GM10847 (cell line): ENCODE measurements around the gene NPW.

Experiments used
- POLR2A ChIP-seq: IDR thresholded peaks from 2 replicates; pipeline ENCODE4 v1.6.1; 2011; ENCODE audit not compliant: insufficient read length; ENCODE audit errors: extremely low read depth

Gene NPW

DNA sequence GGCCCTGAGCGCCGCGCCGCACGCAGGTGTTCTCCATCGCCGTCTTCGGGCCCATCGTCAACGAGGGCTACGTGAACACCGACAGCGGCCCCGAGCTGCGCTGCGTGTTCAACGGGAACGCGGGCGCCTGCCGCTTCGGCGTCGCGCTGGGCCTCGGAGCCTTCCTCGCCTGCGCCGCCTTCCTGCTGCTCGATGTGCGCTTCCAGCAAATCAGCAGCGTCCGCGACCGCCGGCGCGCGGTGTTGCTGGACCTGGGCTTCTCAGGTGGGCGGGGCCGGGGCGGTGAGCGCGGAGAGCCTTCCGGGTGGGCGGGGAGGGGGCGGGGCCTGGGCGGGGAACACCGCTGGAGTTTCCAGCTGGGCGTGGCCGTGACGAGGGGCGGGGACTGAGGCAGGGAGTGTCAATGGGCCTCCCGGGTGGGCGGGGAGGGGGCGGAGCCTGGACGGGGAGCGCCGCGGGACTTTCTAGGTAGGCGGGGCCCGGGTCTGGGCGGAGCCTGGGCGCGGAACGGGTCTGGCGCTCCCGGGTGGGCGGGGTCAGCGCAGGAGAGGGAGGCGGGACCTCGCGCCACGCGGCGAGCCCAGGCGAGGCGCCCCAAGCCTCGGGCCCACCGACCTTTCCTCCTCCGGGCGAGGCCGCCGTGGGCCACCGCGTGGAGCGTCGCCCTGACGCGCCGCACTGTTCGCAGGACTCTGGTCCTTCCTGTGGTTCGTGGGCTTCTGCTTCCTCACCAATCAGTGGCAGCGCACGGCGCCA lies 27.5 kb upstream of the NPW start:
- TF ChIP-seq POLR2A, result peak; percentile 43

DNA sequence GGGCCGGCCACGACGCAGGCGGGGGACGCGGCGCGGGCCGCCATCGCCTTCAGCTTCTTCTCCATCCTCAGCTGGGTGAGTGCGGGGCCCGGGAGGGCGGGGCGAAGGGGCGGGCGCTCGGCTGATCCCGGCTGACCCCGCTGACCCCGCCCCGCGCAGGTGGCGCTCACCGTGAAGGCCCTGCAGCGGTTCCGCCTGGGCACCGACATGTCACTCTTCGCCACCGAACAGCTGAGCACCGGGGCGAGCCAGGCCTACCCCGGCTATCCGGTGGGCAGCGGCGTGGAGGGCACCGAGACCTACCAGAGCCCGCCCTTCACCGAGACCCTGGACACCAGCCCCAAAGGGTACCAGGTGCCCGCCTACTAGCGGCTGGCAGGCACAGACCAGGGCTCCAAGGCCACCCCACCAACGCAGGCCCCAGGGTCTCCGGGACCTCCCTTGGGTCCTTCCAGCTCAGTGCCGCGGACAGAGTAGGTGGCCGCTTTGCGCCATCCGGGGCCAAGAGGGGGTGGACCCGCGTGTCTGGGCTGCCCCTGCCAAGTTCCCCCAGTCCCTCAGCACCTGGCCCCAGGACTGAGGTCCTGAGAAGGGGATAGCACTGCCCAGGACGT lies 26.8 kb upstream of the NPW start:
- no peak for TF ChIP-seq POLR2A

DNA sequence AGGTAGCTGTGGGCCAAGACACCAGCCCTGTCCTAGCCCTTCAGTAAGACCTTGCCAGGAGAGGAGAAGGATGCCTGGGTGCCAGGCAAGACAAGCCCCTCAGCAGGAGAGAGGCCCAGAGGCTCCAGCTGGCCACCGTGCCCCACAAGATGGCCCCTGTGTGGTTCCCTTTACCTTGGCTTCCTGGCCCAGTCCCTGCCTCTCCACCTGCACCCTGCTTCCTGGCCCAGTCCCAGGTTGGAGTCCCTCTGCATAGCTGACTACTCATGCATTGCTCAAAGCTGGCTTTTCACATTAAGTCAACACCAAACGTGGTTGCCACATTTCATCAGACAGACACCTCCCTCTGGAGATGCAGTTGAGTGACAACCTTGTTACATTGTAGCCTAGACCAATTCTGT lies 25.9 kb upstream of the NPW start:
- TF ChIP-seq POLR2A, result no peak

DNA sequence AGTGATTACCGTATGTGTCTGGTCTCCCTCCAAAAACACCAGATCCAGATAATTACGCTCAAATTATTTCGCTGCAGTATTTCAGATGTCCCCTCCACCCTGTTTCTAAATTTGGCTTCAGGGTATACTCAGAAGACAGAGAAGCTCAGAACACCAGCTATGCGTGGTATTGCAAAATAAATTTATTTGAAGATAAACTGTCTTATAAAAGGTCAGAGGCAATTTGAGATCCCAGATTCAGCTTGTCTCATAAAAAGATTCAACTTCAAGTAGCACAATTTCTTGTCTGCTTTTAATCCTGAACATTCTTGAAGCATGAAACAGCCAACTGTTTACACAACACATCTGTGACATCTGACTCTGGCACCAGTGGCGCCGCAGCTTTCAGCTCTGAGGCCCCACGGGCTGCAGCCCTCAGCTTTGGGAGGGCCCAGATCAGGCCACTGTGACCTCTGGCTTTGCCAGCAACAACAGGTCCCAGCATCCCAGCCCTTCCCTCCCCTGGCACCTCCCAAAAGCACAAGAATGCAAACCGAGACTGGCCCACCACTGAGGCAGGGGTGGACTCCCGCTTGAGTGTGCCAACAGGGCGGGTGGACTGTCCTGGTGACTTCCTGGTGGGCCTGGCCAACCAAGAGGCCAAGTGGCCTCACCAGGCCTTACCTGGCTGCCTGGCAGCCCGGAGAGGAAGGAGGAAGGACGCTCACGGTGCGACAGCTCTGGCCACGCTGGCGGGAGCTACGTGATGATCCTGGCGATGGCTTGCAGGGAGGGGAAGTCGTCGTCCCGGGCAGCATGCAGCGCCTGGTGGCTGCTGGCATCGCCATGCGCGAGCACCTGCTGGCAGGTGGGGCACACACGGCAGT lies 21.9 kb upstream of the NPW start:
- no peak for TF ChIP-seq POLR2A

DNA sequence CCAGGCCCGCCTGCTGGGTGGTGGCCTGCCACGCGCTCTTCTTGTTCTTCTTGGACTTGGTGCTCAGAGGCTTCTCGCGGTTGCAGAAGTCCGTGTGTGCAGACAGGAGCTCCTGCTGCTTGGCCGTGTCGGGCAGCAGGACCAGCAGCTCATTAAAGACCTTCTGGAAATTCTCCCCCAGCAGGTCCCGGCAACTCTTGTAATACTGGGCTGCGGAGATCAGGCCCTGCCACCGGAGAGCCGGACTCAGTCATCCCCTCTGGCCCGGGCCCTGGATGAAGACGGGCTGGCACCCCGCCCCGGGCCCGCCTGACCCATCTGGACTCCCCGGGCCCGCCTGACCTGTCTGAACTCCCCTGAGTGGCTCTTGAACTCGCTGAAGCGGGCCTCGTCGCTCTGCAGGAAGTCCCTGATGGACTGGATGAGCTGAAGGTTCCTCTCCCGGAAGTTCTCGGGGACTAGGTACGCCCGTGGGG lies 21.2 kb upstream of the NPW start:
- TF ChIP-seq POLR2A, result no peak

DNA sequence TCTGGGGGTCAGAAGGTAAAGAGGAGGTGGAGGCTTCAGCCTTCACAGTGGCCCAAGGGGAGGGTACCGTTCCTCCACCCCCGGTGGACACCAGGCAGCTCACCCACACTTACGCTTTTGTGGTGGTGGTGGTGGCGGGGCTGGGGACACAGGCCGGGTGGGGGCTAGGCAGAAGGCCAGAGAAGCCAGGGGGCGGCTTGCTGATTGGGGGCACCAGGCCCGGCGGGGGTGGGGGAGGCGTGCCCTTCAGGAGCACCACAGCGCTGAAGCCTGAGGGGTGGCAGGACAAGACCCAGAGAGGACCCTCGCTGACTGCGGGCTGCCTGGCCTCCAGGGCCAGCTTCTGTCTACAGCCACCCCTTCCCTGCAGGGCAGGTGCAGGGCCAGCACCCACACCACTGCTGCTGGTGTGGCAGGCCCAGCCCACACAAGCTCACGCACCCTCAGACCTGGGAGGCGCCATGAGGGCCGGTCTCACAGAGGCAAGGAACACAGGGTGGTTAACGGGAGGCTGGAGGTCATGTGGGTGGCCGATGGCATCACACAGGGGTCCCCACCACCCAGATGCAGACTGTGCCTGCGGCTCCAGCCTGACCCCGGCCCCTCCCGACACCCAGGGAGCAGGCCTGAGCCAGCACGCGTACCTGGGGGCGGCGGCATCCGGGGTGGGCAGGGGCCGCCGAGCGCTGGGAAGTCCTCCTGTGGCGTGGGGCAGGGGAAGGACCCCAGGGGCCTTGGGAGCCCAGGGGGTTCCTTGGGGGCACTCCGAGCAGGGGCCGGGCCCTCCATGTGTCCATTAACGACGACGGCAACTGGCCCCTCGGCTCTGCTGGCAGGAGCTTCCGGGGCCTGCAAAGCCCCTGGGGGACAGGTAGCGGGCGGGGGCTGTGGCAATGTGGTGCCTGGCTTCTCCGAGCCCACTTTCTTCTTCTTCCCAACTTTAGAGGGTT lies 20.5 kb upstream of the NPW start:
- TF ChIP-seq POLR2A, result no peak

DNA sequence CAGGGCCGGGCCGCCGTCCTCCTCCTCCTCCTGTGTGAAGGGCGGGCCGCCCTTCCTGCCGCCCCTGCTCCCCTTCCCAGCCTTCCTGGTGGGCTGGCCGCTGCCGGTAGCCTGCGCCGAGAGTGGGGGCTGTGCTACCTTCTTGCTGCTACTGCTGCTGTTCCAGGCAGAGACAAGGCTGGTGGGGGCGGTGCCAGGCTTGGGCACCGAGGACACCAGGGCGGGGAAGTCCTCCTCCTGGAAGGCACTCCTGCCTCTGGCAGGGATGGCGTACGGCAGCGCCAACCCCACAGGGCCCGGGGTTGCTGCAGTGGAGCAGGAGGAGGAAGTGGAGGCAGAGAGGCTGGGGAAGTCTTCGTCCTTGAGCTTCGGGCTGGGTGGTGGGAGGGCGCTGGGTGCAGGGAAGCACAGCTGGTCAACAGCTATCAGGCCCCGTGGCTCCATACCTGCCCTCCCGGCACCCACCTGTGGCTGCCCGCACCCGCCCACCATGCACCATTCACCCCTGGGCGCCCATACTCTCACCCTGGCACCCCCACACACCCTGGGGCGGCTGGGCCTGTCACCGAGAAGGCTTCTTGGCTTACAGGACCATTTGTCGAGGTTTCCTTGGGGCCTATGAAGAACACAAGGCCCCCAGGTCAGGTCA lies 19.6 kb upstream of the NPW start:
- no peak for TF ChIP-seq POLR2A

DNA sequence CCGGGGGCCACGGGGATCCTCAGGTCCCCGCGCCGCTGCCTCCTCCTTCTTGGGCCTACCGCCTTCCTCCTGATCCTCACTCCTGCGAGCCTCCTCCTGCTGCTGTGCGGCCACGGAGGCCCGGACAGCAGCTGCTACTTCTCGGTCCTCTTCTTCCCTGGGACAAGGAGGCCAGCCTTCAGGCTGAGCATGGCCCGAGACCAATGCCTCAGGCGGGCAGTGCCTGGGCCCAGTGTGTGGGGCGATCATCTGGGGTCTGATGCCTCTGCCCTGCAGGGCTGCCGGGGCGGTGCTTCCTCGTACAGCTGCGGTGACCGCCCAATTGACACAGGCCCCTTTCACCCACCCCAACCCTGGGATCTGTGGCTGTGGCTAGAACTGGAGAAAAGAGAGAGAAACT lies 18.6 kb upstream of the NPW start:
- no peak for TF ChIP-seq POLR2A

DNA sequence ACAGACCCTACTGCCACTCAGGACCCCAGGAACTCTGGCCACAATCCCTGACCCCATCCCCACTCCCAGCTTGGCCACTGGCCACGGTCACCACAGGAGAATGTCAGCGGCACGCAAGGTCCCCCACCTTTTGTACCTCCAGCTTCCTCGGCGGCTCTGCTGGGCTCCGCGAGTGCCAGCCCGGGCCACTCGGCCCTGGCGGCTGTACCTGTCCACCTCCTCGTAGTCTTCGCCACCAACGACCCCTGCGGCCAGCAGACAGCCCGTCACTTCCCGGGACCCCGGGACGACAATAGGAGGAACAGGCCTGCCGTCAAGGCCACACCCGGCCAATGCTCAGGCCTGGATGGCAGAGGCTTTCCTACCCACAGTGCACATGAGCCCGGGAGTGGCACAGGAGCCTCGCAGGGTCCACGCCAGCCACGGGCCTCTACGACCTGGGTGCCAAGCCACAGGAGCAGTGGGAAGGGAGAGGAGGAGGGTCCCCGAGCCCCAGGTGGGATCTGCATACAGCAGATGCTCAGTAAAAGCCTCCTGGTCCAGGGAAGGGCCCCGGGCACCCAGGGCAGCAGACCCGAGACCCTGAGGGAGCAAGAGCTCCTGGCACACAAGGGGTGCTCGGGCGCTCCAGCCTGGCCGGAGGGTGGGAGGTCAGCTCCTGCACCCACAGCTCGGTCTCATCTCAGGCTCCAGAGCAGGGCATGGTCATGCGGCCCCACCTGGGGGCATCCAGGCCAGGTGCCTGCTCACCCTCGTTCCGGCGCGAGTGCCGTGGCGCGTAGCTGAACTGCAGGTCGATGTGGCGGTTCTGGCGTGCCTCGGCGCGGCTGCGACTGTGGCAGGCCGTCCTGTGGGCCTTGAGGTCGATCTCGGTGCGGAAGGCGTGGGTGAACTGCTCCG lies 17.9 kb upstream of the NPW start:
- TF ChIP-seq POLR2A, result no peak

DNA sequence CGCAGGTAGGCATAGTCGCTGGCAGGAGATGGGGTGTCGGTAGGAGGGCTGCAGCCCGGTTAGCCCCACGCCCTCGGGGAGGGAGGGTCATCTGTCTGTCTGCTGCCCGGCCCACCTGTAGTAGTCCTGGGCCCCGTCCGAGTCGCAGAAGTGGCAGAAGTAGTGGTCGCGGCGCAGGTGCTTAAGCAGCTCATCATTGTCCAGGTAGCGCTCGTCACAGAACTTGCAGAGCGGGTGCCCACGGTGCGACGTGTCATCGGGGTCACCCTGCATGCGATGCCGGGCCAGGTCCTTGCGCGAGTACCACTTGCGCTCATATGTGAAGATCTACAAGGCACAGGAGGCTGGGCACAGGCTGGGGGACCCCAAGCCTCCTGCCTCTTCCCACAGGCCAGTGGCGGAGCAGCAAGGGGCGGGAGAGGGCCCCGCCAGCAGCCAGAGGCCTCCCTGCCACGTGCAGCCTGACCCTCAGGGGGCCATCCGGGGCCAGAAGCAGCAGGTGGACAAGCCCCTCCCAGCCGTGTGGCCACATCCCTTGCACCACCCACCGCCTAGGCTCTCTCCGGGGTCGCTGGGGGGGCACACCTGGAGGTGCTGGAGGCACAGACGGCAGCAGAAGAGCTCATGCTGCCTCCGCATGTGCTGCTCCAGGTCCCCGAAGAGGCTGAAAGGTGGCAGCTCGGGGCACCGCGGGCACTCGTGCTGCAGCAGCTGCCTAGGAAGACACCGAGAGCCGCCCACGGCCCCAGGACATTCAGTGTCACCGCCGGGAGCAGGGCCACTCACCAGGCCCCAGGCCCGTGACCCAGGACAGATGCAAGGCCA lies 17.0 kb upstream of the NPW start:
- no peak for TF ChIP-seq POLR2A

DNA sequence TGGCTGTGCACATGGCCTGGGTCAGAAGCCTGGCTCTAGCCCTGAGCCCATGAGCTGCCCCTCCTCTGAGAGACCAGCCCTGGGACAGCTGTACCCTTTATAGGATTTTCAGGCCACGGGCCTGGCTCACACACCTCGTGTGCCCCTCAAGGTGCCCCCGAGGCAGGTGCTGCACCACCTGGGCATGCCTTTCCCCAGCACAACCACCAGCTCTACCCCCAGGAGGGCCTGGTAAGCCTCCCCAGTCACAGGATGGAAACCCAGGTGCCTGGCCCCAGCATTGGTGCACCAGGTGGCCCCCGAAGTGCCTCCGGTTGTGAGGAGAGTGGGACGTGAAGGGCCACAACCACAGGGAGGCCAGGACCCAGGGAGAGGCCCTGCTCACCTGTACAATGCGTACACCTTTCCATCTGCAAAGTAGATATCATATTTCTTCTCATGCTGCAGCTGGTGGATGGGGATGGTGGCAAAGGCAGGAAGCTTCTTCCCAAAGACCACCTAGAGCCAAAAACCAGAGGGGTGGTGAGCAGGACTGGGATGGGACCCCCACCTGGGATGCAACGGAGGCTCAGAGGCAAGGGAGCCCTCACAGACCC lies 16.3 kb upstream of the NPW start:
- no peak for TF ChIP-seq POLR2A
